ENCODE data around the gene RARG.
A peak's percentile ranks its signal among the peaks of the same experiment; 100 is the strongest.

Gene RARG

DNA sequence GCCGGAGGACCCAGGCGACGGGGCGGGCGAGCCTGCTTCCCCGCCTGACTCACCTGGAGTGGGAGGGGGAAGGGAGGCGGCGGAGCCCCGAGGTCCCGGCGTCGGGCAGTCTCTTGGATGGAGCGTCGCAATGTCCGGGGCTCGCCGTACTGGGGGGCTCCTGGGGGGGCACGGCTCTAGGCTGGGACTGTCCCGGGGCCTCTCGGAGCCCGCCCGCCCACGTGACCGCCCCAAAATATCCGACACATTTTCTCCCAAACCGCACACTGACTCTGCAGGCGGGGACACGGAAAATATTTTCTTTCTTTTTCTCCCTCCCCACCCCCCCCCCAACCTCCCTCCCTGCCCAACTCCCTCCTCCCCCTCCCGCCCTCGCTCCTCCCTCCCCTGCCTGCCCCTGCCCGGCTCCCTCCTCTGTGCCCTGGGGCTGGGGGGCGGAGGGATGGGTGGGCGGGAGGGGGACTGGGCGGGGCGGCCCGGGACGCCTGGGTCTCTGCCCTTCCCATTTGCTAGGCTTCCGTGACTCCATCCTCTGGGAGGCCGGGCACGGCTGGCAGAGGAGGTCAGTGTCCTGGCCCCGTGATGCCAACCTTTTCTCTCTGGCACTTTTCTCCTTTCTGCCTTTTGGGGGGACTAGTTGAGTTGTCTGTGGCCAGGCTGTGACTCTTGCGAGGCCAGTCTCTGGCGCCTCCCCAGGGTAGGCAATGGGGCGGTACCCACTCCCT, at the start of gene RARG:
RARG (minus strand) TSS at position 289 of the 725 bp plus-strand sequence. CDS start 4,664 bp downstream, outside the sequence.
- DNase-seq (ENCODE audit: low read depth) = no peak

DNA sequence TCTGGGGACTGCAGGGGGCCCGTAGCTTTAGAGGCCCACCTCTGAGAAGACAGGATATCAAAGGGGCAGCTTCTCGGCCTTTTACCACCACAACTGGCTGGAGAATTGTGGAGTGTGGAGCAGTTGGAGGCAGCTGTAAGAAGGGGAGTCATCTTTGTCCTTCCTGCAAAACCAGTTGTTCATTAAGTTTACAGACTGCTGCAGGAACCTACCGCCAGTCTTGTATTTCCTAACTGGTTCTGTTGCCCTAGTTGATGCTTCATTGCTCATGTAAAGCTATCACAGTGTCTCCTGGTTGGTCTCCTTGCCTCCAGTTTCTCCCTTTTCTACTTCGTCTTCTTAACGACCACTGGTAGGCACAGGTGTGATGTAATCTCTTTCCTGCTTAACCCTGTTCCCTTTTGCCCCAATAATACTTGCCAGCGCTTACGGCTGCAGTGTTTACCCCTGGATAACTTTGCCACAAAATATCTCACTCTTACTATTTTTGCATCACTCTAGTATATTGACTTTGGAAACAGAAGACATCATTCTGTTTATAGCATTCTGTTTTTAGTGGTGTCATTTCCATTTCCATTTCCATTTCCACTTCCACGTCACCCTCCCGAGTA, 48.0 kb upstream of the RARG start:
- no peak for DNase-seq (ENCODE audit: low read depth)

DNA sequence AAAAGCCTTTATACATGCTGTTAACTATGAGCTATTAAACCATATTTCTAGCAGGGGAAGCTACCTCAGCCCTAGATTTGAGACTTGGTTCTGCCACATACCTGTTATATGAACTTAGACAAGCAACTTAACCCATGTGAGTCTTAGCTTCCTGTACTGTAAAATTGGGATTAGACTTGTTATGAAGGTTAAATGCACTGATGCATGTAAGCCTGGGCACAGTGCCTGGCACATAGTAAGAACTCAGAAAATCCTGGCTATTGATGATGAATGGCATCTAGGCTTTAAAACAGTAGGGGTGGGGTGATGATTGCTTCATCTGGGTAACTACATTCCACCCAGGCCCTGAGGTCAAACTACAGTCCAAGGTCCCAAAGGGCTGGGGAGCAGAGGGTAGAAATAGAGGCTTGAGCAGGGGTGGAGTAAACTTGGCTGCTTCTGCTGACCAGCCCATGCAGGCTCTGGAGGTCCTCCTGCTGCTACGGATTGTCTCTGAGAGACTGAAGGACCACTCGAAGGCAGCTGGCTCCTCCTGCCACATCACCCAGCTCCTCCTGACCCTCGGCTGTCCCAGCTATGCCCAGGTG, 47.4 kb upstream of the RARG start:
- no peak for DNase-seq (ENCODE audit: low read depth)

DNA sequence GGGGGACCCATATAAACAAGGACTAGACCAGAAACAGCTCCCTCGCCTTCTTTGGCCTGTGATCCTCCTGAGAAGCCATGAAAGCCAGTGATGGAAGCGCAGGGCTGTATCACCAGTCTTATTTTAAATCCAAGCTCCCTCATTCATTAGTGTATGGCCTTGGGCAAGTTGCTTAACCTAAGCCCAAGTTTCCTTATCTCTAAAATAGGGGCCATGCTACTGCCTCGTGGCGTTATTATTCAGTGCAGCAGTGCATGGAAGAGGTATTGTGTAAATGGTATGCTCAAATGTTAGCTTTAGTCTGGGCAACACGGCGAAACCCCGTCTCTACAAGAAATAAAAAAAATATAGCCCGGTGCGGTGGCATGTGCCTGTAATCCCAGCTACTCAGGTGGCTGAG, 46.0 kb upstream of the RARG start:
- DNase-seq (ENCODE audit: low read depth) = no peak

DNA sequence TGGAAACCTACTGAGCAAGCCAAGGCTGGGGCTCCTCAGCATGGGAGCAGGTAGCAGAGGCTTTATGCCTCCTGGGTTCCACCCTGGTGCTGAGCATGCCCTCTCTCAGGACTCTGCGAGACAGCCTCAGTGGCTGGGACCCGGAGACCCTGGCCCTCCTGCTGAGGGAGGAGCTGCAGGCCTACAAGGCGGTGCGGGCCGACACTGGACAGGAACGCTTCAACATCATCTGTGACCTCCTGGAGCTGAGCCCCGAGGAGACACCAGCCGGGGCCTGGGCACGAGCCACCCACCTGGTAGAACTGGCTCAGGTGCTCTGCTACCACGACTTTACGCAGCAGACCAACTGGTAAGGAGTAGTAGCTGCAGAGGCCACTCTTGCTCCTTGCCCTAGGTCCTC, 44.5 kb upstream of the RARG start:
- no peak for DNase-seq (ENCODE audit: low read depth)

DNA sequence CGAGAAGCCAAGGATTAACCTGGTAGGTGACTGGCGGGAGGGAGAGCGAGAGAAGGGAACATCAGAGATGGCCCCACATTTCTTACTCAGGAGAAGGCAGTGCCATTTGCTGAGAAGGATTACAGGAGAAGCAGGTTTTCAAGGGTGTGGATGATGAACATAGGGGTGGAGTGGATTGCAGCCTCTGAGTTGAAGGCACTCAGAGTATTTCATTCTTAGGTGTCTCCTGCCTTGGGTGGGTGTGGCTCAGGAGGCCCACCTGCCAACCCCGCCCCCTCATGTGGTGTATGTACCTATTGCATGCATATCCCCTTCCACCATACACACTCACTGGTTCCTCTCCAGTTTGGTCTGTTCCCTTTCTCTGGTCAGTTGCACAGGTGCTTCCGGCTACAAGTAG, 42.4 kb upstream of the RARG start:
- no peak for DNase-seq (ENCODE audit: low read depth)

DNA sequence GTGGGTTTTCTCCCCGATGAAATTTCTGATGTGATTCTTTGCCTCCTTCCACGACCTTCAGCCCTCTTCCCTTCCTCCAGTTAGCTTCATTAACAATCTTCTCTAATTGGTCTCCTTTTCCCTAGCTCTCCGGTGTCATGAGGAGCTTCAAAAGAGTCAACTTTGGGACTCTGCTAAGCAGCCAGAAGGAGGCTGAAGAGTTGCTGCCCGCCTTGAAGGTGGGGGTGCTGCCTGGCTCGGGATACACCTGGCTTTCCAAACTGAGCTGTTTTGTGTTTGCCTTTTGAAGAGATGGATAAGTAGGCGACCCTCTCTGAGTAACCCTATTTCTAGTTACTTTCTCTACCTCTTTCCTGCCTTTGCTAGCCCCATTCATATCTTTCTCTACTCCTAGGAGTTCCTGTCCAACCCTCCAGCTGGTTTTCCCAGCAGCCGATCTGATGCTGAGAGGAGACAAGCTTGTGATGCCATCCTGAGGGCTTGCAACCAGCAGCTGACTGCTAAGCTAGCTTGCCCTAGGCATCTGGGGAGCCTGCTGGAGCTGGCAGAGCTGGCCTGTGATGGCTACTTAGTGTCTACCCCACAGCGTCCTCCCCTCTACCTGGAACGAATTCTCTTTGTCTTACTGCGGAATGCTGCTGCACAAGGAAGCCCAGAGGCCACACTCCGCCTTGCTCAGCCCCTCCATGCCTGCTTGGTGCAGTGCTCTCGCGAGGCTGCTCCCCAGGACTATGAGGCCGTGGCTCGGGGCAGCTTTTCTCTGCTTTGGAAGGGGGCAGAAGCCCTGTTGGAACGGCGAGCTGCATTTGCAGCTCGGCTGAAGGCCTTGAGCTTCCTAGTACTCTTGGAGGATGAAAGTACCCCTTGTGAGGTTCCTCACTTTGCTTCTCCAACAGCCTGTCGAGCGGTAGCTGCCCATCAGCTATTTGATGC, 36.9 kb upstream of the RARG start:
- no peak for DNase-seq (ENCODE audit: low read depth)

DNA sequence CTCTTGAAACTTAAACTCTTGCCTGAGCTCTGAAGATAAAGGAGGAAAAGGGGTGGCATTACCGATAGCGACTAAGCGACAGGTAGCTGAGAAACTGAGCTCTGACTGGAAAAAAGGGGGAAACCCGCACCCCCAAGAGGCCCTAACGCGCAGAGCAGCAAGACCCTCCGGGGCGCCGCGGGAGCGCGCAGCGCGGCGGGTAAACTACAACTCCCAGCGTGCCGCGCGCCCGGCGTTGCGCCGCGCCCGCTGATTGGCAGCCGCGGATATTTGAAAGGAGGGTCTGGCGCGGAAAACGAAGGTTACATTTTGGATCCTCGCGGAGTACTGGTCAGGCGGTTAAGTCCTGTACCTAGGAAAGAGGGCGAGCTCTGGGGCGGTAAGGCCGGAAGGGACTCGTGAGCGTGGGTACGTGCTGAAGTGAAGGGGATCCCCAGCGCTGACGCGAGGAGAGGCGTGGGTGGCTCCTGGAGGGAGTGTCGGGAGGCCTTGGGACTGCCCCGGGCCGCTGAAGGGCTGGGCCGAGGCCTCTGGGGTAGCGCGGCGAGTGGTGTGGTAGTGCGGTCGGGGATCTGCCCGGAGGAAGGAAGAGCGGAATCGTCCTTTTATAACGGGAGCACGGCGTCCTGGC, 36.1 kb upstream of the RARG start, which contains the start of gene ESPL1:
ESPL1 (plus strand) TSS at position 301 of the 631 bp plus-strand sequence. CDS start 468 bp downstream, outside the sequence.
- peak; percentile 54 for DNase-seq (ENCODE audit: low read depth)

DNA sequence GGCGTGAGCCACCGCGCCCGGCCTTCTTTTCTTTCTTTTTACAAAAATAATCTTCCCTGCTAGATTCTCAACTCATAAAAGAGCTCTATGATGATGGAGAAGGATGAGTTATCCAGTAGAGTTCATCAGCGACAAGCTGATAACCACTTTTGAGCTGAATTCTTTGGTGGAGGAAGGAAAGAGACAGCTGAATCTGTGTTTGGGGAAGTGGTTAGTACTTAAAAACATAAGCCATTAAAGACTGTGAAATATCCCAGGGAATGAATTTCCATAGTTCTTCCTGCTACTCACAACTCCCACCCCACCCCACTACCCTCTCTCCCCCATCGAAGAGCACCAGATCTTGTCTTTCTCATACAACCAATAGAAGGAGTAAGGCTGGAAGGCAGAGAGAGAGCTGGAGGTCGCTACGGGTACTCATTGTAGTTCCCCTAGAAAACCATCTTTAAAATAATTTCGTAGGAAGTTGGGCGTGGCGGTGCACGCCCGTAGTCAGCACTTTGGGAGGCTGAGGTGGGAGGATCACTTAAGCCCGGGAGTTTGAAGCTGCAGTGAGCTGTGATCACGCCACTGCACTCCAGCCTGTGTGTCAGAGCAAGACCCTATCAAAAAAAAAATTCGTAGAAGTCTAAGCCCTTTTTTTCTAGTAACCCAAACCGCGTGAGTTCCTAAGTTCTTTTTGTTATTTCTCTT, 35.4 kb upstream of the RARG start:
- no peak for DNase-seq (ENCODE audit: low read depth)

DNA sequence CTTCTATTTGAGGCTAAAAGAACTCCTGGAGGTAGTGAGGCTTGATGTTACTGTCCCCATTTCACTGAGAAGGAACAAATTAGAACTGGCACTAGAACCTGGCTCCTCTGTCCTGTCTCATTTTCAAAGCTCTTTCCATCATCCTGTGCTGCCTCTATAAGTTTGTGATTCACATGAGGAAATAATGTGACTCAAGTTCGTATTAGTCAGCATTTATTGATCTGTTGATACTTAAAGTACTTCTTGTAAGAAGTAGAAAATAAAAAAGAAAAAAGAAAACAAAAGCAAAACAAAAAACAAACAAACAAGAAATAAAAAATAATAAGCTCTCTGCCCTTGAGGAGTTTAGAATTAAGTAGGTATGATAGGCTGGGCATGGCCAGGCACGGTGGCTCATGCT, 33.8 kb upstream of the RARG start:
- no peak for DNase-seq (ENCODE audit: low read depth)

DNA sequence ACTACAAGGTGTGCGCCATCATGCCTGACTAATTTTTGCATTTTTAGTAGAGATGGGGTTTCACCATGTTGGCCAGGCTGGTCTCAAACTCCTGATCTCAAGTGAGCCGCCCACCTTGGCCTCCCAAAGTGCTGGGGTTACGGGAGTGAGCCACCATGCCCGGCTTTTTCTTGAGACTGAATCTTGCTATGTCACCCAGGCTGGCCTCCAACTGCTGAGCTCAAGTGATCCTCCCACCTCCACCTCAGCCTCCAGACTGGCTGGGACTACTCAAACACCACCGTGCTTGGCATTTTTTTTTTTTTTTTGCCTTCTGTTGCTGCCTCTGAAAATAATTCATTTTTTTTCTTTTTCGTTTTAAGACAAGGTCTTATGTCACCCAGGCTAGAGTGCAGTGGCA, 27.9 kb upstream of the RARG start:
- no peak for DNase-seq (ENCODE audit: low read depth)

DNA sequence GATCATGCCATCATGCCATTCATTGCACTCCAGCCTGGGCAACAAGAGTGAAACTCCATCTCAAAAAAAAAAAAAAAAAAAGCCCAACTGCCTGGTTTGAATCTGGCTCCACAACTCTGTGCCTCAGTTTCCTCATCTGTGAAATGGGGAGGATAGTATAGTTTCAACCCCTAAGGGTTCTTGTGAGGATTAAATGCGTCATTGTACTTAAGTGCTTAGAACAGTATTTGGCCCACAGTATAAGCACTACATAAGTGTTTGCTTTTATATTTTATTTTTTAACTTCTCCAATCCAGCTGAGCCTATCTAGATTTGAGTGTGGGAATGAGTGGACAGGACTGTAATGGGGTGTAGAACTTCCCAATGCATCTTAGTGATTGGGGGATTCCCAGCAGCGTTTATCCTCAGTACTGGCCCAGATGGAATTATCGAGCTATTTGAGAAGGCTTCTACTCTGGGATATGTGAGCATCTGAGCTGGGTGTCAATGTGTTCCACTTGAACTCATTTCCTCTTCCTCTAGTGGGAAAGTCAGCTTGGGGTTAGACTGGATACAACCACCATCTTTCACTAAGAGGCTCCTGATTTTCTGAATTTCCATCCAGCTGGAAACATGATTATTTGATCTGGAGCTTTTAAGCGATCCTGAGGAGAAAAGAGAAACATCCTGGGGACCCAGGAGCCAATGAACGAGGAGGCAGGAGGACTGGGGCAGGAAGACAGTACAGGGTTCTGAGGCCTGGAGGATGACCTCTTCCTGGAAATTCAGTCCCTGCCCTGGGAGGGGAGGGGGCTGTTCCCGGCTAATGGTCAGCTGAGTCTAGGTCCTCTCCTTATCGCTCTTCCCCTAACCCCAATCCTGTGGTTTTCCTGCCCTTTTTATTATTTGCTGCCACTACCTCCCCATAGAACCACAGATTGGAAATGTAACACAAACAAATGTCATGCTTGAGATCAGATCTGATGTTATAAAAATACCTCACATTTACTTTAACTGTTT, 26.8 kb upstream of the RARG start:
- no peak for DNase-seq (ENCODE audit: low read depth)

DNA sequence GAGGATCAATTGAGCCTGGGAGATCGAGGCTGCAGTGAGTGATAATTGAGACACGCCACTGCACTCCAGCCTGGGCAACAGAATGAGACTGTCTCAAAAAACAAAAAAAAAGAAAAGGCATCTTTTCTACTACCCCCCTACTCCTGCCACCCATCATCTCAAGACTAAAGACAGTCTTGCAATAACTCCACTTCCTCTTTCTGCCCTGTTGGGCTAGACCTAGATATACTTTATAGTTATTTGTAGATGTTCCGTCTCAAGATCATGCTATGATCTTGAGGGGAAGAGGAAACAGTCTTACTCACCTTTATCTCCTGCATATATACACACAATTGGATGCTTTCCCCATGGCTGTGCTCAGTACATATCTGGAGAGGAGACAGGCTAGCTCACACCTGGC, 24.0 kb upstream of the RARG start:
- no peak for DNase-seq (ENCODE audit: low read depth)

DNA sequence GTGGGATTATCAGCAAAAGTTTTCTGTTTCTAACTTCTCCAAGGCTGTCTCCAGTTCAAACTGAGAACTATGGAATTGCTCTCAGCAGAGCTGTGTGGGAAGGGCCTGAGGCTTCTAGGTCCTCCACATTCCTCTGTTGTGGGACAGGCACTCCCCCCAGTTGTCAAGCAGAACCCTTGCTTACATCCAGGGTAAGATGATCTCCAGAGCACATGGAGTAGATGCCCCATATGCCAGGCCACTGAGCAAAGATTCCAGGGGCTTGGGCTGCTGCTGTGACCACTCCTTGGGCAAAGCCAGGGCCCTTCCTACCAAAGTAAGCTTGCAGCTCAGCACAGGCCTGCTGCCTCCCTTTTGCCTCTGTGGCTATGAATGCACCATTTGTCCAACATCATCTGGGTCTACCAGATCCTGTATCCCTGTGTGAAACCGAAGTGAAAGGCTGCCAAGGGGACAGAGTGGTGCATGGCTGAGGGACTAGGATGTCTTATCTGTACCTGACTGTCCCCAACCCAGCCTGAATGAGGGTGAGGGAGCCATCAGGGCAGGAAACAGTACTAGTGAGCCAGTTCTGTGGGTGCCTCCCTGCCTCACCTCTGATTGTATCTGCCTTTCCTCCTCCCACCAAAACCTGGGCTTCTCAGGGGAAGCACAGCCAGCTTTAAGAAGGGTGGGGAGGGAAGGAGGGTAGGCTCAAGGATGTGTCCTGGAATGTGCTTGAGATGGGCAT, 23.0 kb upstream of the RARG start:
- DNase-seq (ENCODE audit: low read depth) = no peak

DNA sequence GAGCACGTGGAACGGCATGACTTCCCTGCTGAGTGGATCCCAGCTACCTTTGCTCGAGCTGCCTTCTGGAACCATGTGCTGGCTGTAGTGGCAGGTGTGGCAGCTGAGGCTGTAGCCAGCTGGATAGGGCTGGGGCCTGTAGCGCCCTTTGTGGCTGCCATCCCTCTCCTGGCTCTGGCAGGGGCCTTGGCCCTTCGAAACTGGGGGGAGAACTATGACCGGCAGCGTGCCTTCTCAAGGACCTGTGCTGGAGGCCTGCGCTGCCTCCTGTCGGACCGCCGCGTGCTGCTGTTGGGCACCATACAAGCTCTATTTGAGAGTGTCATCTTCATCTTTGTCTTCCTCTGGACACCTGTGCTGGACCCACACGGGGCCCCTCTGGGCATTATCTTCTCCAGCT, 21.3 kb upstream of the RARG start:
- no peak for DNase-seq (ENCODE audit: low read depth)

DNA sequence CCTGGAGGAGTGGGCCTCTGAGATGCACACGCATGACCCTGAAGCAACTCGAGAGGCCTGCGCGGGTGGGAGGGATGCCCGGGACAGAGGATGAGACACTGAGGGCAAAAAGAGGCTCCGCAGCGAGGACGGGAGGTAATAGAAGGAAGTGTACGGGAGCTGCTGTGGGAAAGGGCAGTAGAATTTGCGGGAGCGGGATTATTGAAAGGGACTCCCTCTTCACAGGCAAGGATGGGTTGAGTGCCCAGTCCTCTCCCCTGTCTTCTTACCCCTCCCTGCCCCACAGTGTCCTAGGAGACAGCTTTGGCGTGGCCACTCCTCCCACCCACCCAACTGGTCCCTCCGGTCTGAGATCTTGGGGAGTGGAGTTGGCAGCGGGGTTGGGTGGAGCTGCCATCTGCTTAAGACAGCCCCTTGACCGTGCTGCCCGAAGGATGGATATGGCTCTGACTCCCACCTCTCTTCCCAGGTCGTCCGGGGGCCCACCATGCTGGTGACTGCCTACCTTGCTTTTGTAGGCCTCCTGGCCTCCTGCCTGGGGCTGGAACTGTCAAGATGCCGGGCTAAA, 20.4 kb upstream of the RARG start:
- no peak for DNase-seq (ENCODE audit: low read depth)

DNA sequence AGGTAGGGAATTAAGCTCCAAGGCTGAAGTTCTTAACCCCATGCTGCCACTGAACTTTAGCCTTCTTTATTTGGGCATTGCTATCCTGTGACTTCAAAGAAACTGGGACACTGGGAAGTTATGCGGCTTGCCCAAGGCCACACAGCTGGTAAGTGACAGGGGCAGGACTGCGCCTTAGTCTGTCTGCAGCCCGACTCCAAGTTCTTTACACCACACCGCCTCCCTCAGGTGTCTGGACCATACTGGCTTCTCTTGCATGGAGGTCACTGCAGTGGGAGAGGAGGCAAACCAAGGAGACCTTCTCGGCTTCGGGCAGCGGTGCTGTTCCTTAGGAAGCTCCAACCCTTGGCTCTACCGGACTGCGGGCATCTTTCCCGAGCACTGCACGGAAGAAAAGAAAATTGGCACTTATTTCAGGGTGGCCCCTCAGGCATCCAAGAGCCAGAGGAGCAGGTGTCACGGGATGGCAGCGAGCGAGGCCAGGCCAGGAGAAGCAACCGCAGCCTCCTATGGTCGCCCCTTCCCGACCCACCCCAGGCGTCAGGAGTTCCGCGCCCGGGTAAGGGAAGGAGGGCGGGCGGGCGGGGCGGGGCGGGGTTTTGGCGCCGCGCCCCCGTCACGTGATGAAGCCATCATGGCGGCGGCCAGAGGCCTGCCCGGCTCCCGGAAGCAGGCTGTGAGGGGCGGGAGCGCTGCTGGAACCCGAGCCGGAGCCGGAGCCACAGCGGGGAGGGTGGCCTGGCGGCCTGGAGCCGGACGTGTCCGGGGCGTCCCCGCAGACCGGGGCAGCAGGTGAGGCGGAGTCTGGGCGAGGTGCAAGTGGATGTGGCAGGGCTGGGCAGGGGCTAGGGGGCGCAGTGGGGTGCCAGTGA, 19.7 kb upstream of the RARG start:
- DNase-seq (ENCODE audit: low read depth) = no peak

DNA sequence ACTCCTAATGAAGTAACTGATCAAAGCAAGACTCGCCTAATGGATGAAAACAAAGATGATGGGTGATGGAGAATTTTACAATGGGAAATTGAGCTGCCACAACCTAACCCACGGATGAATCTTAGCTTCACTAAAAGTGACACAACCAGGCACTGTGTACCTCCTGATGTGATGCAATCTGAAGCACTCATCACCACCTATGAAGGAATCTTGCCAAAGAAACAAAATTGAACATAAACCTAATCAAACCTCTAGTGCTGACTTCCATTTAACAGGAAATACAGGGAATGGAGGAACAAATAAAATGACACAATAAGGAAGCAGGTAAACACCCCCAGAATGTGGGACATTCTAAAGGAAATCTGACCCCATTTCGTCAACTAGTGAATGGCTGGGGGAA, 13.3 kb upstream of the RARG start:
- no peak for DNase-seq (ENCODE audit: low read depth)
